Gastrocnemius medialis (tissue), 4 donors: ENCODE results near the gene RIN1.

Source experiments
- CTCF ChIP-seq, 5 experiments: fragments of 450-650 bp in 3 of 5; fragments of 200-600 bp in 2 of 5; sonication (generic) in 2 of 5; IDR thresholded peaks in 4 of 5; conservative IDR thresholded peaks in 1 of 5; 1 replicate in 4 of 5; 2 replicates in 1 of 5; pipeline ENCODE4 v1.5.1; 2016 to 2019; ENCODE audit warnings: antibody characterized with exemption in 5 of 5, mild to moderate bottlenecking in 3 of 5, moderate library complexity in 3 of 5
- POLR2A ChIP-seq, 2 donors: fragments of 450-650 bp; IDR thresholded peaks; one replicate each; pipeline ENCODE4 v1.6.1; 2017; ENCODE audit warnings: antibody characterized with exemption in 2 of 2, mild to moderate bottlenecking in 2 of 2, moderate library complexity in 2 of 2

DNA sequence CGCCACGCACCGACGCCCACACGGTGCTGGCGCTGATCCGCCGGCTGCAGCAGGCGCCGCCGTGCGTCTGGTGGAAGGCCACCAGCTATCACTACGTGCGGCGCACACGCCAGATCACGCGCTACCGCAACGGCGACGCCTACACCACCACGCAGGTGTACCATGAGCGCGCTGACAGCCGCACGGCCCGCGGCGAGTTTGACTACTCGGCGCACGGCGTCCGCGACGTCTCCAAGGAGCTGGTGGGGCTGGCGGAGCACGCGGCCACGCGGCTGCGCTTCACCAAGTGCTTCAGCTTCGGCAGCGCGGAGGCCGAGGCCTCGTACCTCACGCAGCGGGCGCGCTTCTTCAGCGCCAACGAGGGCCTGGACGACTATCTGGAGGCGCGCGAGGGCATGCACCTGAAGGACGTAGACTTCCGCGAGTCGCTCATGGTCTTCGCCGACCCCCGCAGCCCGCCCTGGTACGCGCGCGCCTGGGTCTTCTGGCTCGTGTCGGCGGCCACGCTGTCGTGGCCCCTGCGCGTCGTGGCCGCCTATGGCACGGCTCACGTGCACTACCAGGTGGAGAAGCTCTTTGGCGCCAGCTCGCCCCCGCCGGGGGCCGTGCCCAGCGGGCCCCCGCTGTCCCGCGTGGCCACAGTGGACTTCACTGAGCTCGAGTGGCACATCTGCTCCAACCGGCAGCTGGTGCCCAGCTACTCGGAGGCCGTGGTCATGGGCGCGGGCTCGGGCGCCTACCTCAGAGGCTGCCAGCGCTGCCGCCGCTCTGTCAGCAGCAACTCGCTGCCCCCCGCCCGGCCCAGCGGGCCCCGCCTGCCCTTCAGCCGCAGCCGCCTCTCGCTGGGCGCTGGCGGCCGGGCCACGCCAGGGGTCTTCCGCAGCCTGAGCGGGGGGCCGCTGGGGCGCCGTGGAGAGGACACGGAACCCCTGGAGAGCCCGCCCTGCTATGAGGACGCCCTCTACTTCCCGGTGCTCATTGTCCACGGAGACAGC, 41.3 kb downstream of the RIN1 start:
- TF ChIP-seq POLR2A (IDR thresholded peaks at IDR 0.05), result no peak
- no peak for TF ChIP-seq CTCF (IDR thresholded peaks at IDR 0.05 in 4 of 5, conservative IDR thresholded peaks at IDR 0.05 in 1 of 5)
